Measurements from ENCODE around the gene JKAMP.

The JKAMP gene

GRCh38 chr14:59481871-59482540 lies 2.3 kb upstream of the JKAMP start:
- no peak for DNase-seq

GRCh38 chr14:59482541-59483331 lies 1.6 kb upstream of the JKAMP start:
- no peak for DNase-seq

GRCh38 chr14:59483363-59483762 lies 954 bp upstream of the JKAMP start:
- DNase-seq, result no peak

- no peak for DNase-seq
These were observed 390 bp downstream of the JKAMP start for GRCh38 chr14:59484639-59485175.

GRCh38 chr14:59490756-59491155 lies 6.4 kb downstream of the JKAMP start:
- DNase-seq, result no peak

- no peak for DNase-seq
These were observed 8.1 kb downstream of the JKAMP start for GRCh38 chr14:59492384-59492783.

- DNase-seq, result no peak
These were observed 16.4 kb downstream of the JKAMP start for GRCh38 chr14:59500732-59501131.

GRCh38 chr14:59503256-59503655 lies 18.9 kb downstream of the JKAMP start:
- DNase-seq, result no peak

GRCh38 chr14:59507063-59507751 lies 22.9 kb downstream of the JKAMP start:
- DNase-seq, result peak; percentile 34 to 44

GRCh38 chr14:59507752-59508103 lies 23.4 kb downstream of the JKAMP start:
- no peak for DNase-seq

- no peak for DNase-seq
These were observed 24.8 kb downstream of the JKAMP start for GRCh38 chr14:59509101-59509500.

- DNase-seq, result no peak
These were observed 25.7 kb downstream of the JKAMP start for GRCh38 chr14:59510001-59510400.

GRCh38 chr14:59510966-59511365 lies 26.6 kb downstream of the JKAMP start:
- DNase-seq, result no peak

- no peak for DNase-seq
These were observed 27.7 kb downstream of the JKAMP start for GRCh38 chr14:59511916-59512575.

- no peak for DNase-seq
These were observed 35.9 kb downstream of the JKAMP start for GRCh38 chr14:59520224-59520623.

GRCh38 chr14:59529189-59529588 lies 44.9 kb downstream of the JKAMP start:
- DNase-seq, result no peak

GRCh38 chr14:59530349-59530748 lies 46.0 kb downstream of the JKAMP start:
- DNase-seq, result no peak

- DNase-seq, result no peak
These were observed 48.1 kb downstream of the JKAMP start for GRCh38 chr14:59532419-59532818.

GRCh38 chr14:59534361-59534987 lies 50.2 kb downstream of the JKAMP start:
- no peak for DNase-seq

- no peak for DNase-seq
These were observed 53.2 kb downstream of the JKAMP start for GRCh38 chr14:59537476-59537875.

- no peak for DNase-seq
These were observed 54.6 kb downstream of the JKAMP start for GRCh38 chr14:59538936-59539335.

GRCh38 chr14:59540852-59541251 lies 56.5 kb downstream of the JKAMP start:
- no peak for DNase-seq

GRCh38 chr14:59541731-59542130 lies 57.4 kb downstream of the JKAMP start:
- DNase-seq, result no peak

Measured in CD4-positive, alpha-beta T cell treated with Interleukin-1 beta for 1 hour (primary cell).